Lung (tissue), 12 donors: ENCODE results near the gene PIAS1. TPM values are rescaled to one million over a fixed set of nuclear protein-coding genes. Genes with fewer than 3 reads are reported as not detected.

Source experiments
- ATAC-seq: fragments of 200-7000 bp; cut with Tn5 transposase; one replicate; pipeline ENCODE4 v1.9.1; 2020; ENCODE audit warnings: moderate number of reproducible peaks; ENCODE audit not compliant: insufficient read depth, low FRiP score
- DNase-seq, 3 donors: peaks; one replicate each; pipeline ENCODE4 v3.0.0-alpha.2; 2013 to 2017
- H3K27ac ChIP-seq, 2 donors: one replicate each; pipeline ENCODE4 v1.5.1; 2013; ENCODE audit warnings: mild to moderate bottlenecking in 2 of 2, moderate library complexity in 2 of 2, control low read depth in 1 of 2, inconsistent platforms in 1 of 2, low read depth in 1 of 2, low read length in 1 of 2
- H3K27me3 ChIP-seq, 3 donors: one replicate each; pipeline ENCODE4 v1.5.1; 2013; ENCODE audit warnings: low read length in 2 of 3; ENCODE audit not compliant: control insufficient read depth in 3 of 3, insufficient read depth in 3 of 3
- H3K36me3 ChIP-seq, 4 donors: one replicate each; pipeline ENCODE4 v1.5.1; 2013; ENCODE audit warnings: low read length in 4 of 4, mild to moderate bottlenecking in 1 of 4, moderate library complexity in 1 of 4; ENCODE audit not compliant: control insufficient read depth in 4 of 4, insufficient read depth in 4 of 4
- H3K4me1 ChIP-seq, 5 donors: one replicate each; pipeline ENCODE4 v1.5.1; 2013; ENCODE audit warnings: low read length in 5 of 5, mild to moderate bottlenecking in 2 of 5, moderate library complexity in 1 of 5; ENCODE audit not compliant: control insufficient read depth in 5 of 5, insufficient read depth in 5 of 5
- H3K4me3 ChIP-seq: one replicate; pipeline ENCODE4 v1.5.1; 2013; ENCODE audit warnings: mild to moderate bottlenecking, control low read depth, moderate library complexity
- H3K9ac ChIP-seq, 2 donors: one replicate each; pipeline ENCODE4 v1.5.1; 2013; ENCODE audit warnings: low read length in 2 of 2, control low read depth in 1 of 2; ENCODE audit not compliant: insufficient read depth in 1 of 2
- H3K9me3 ChIP-seq, 4 donors: one replicate each; pipeline ENCODE4 v1.5.1; 2013; ENCODE audit warnings: low read length in 3 of 4, mild to moderate bottlenecking in 1 of 4, moderate library complexity in 1 of 4; ENCODE audit not compliant: control insufficient read depth in 4 of 4, insufficient read depth in 3 of 4
- WGBS, 2 donors: extraction: QIAGEN DNeasy Blood & Tissue Kit; methylation state at CpG; one replicate each; pipeline ENCODE4 v1.1.7; 2013; 5-methylcytosine and 5-hydroxymethylcytosine counted together
- polyA plus RNA-seq, 2 donors: library from polyadenylated mRNA; stranded (reverse); fragments of 200-250 nt; gene quantifications; one replicate each; pipeline ENCODE4 v1.2.1, GENCODE V29; 2013
- total RNA-seq, 2 donors: library from RNA; depleted of rRNA in 1 of 2; stranded (reverse); fragments of >200 nt in 1 of 2; gene quantifications; one replicate each; pipeline ENCODE4 v1.2.1, GENCODE V29; 2014 to 2021
- TF ChIP-seq, protein P1 (sequence below): IDR thresholded peaks from 2 replicates; pipeline ENCODE4 v1.5.1; 2012; ENCODE audit warnings: mild to moderate bottlenecking; ENCODE audit errors: control extremely low read depth, extremely low read depth
- donor health status: control.
- donor health status: control.
- donor health status: Bipolar disorder and iron deficiency.
- donor health status: healthy.
- donor health status: DM: yes; HTN: yes; CAD: no.

Gene PIAS1
- total and polyA plus RNA-seq, 4 donors = 14.6 to 157 (median 30.4) TPM

DNA sequence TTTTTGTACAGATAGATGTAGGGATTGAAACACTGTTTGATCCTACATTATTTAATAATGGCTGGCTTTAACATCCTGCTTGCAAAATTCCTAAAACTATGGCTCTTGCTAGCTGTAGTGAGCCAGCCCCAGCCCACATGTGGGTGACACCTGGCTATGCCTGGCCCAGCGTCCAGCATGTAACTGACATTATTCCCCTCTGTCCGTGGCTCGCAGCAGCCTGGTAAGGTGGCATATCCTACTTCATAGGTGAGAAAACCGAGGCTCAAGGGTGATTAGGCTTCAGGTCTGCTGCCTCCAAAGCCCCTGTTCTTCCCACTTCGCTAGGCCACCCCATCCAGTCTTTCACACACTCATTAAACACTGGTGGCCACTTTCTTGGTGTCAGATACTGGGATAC lies 149.4 kb downstream of the PIAS1 start:
- no peak for ATAC-seq
- Histone ChIP-seq H3K9me3 (no peaks in the 10 kb centered on the region), H3K27me3 (no peaks in the 10 kb centered on the region), H3K4me3 (no peak overlapping the region), H3K27ac (no peak overlapping the region), H3K9ac (no peak overlapping the region), H3K36me3 (peaks cover 0 to 3% (median 1%) of the 10 kb centered on the region in 4 donors), H3K4me1 (peaks cover 0 to 32% (median 9%) of the 10 kb centered on the region in 5 donors)
- WGBS, 2 donors = 96 to 98% methylated on average over 5 of the region's 5 CpGs
- TF ChIP-seq, protein P1, sequence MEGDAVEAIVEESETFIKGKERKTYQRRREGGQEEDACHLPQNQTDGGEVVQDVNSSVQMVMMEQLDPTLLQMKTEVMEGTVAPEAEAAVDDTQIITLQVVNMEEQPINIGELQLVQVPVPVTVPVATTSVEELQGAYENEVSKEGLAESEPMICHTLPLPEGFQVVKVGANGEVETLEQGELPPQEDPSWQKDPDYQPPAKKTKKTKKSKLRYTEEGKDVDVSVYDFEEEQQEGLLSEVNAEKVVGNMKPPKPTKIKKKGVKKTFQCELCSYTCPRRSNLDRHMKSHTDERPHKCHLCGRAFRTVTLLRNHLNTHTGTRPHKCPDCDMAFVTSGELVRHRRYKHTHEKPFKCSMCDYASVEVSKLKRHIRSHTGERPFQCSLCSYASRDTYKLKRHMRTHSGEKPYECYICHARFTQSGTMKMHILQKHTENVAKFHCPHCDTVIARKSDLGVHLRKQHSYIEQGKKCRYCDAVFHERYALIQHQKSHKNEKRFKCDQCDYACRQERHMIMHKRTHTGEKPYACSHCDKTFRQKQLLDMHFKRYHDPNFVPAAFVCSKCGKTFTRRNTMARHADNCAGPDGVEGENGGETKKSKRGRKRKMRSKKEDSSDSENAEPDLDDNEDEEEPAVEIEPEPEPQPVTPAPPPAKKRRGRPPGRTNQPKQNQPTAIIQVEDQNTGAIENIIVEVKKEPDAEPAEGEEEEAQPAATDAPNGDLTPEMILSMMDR = no peak
- no peak for DNase-seq

DNA sequence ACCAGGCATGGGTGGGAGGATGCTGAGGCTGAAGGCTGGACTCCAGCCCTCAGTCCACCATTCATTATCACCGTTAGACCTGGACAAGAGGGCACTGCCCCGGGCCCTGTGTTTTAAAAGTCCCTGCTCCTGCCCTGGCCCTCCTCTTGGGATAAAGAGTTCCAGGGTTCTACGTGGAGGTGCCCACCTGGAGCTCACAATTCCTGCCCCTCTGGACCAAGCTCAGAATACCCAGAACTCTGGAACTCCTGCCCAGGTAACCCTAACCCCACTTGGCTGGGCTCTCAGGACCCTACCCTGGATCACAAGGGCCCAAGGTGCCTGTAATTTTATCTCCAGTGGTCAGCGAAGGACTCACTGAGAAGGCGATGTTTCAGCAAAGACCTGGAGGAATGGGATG lies 149.8 kb downstream of the PIAS1 start:
- no peak for ATAC-seq

DNA sequence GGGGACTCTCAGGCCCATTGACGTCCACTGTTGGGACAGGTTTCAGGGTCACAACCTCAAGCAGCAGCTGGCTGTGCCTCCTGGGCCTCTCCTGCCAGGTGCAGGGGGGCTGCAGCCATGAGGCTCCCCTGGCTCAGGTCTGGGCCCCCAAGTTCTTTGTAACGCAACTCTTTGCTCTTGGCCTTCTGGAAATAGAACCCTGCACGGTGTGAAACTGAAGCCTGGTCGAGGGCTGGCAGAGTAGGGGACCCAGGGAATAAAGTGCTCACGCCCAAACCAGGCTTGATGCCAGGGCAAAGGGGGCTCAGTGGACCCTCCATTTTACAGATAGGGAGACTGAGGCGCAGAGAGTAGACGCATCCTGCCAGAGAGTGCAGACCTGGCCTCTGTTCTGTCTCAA lies 150.2 kb downstream of the PIAS1 start:
- ATAC-seq = no peak
- DNase-seq = no peak
- Histone ChIP-seq H3K4me3 (no peak overlapping the region), H3K36me3 (peaks cover 0 to 4% (median 2%) of the 10 kb centered on the region in 4 donors), H3K27ac (no peak overlapping the region), H3K4me1 (peaks cover 0 to 34% (median 9%) of the 10 kb centered on the region in 5 donors), H3K27me3 (no peaks in the 10 kb centered on the region), H3K9ac (no peak overlapping the region), H3K9me3 (no peaks in the 10 kb centered on the region)
- TF ChIP-seq, protein P1 = no peak
- 92 to 93% methylated on average over 7 of the region's 7 CpGs for WGBS, 2 donors

More for the DNA sequence above, 149.8 kb downstream of the PIAS1 start:
- no peak overlapping the region for H3K9ac ChIP-seq
- DNase-seq = no peak
- H3K9me3 ChIP-seq = no peaks in the 10 kb centered on the region
- no peak overlapping the region for H3K4me3 ChIP-seq
- no peak overlapping the region for H3K27ac ChIP-seq
- TF ChIP-seq, protein P1 = no peak
- 96% methylated on average over 5 of the region's 5 CpGs for WGBS, 2 donors
- no peaks in the 10 kb centered on the region for H3K27me3 ChIP-seq
- H3K36me3 ChIP-seq = peaks cover 0 to 3% (median 1%) of the 10 kb centered on the region in 4 donors
- peaks cover 0 to 34% (median 9%) of the 10 kb centered on the region in 5 donors for H3K4me1 ChIP-seq
